ENCODE results near the gene RSBN1.

GRCh38 chr1:113760102-113761080 is 51.9 kb downstream of the RSBN1 start:
- no peak for TF ChIP-seq CTCF (IDR thresholded peaks at IDR 0.05)
- no peak for TF ChIP-seq ZFX (IDR thresholded peaks at IDR 0.05; ENCODE audit: borderline replicate concordance)
